Measurements from ENCODE around the gene COL16A1.

COL16A1 gene

DNA sequence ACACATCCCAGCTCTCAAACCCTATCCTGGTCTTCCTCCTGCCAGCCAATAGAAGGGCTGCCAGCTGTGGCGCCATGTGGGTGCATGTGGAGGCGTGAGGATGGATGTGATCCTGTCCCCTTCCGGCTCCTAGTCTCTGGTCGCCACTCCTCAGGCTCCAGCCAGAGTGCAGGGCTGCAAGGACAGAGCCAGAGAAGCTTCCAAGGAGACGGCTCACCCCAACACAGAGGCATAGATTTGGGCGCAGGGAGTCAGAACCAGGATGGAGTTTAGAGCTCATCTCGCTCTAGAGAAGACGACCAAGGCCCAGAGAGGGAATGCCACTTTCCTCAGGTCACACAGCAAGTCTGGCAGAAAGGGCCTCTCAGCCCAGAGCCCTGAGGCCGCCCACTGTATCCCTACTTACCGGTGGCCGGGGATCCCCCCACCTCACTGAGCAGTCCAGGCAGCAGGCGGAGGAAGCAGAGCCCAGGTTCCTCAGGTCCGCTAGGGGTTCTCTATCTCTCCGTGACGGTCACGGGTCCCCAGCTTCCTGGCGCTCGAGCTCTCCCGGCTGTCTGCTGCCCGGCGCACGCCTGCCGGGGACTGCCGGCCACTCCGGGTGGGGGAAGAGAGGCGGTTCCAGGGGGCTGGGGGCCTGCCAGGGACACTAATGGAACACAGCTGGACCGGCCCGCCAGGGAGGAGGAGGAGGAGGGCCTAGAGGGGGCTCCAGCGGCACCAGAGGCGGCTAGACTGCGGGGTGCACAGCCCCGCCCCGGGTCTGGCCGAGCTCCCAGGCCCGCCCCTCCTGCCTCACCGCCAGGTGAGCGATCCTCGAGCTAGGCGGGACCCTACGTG is at the start of gene COL16A1:
COL16A1 (minus strand) TSS at position 587 of the 840 bp plus-strand sequence. CDS start 1,824 bp downstream, outside the sequence.
- no peak for DNase-seq (ENCODE audit: low spot score)

DNA sequence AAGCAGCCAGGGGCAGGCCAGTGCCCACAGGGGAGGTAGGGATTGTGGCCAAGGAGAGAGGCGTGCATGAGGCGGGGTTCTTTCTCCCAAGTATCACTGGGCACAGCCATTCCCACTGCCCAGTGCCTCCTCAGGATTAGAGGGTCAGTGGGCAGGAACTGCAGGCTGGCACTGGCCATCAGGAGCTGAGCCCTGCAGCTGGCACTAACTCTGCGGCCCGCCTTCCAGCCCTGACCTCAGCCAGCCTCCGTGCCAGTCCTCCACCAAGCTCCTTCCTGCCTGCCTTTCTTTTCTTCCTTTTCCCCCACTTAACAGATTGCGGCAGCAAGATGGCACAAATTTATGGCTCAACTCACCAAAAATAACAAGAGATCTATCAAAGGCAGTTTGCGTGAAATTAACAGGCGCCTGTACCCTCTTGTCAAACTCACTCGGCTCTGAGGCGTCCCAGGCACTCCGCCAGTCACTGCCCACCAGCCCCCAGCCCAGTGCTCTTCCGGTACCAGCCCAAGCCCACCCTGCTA is 49.2 kb upstream of the COL16A1 start:
- DNase-seq (ENCODE audit: low spot score): no peak

DNA sequence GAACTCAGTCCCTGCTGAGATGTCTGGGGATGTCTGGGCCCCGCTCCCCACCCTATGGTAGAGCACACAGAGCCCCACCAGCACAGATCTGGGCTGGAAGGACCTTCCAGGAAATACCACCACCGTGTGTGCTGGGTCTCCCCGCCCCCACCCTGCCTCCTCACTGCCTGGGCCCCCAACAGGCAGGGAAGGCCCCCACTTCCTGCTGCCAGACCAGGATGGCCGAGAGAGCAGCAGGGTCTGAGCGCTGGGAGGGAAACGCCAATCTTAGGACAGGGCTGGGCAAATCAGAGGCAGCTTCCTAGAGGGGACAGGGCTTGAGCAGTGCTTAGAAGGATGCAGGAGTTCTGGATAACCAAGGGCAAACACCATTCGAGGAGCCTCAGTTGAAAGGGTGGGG is 48.4 kb upstream of the COL16A1 start:
- no peak for DNase-seq (ENCODE audit: low spot score)

DNA sequence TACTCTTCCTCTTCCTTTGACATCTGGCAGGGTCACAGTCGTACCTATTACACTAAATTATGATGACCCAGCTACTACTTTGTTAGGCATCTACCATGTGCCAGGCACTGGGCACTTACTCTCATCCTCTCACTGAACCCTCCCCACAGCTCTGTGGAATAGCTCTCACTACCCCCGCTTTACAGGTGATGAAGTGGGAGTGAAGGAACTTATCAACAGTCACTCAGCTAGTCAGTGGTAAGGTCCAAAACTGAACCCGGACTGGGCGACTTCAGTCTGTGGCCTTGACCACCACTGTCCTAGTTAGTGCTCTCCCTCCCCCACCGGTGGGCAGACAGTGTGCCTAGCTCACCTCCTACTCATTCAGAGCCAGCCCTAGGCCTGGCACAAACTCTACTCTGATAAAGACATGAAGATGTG is 48.0 kb upstream of the COL16A1 start:
- DNase-seq (ENCODE audit: low spot score): no peak

DNA sequence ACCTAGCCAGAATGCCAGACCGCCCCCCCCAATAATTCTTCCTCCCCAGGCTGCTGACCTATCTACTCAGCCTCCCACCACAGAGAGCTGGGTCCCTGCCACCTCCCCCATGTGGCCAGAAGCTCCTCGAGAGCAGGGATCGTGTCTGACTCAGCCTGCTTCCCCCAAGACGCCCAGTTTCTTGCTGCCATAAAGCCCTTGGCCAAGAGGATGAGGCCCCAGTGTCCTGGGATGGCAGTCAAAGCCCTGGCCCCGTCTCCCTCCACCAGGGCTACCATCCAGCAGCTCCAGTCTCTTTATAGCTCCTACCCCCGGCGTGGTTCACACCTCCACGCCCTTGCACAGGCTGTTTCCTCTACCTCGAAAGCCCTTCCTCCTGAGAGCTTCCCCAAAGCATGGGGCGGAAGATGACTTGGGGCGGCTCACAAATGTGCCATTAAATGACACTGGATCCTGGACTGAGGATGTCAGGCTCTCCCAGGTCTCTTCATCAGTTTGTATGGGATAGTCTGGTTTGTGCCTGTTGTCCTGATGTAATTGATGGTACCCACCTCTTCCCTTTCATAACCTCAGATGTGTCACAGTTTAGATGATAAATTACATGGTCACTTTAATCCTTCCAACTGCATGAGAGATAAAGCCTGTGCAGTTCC is 47.2 kb upstream of the COL16A1 start:
- no peak for DNase-seq (ENCODE audit: low spot score)

DNA sequence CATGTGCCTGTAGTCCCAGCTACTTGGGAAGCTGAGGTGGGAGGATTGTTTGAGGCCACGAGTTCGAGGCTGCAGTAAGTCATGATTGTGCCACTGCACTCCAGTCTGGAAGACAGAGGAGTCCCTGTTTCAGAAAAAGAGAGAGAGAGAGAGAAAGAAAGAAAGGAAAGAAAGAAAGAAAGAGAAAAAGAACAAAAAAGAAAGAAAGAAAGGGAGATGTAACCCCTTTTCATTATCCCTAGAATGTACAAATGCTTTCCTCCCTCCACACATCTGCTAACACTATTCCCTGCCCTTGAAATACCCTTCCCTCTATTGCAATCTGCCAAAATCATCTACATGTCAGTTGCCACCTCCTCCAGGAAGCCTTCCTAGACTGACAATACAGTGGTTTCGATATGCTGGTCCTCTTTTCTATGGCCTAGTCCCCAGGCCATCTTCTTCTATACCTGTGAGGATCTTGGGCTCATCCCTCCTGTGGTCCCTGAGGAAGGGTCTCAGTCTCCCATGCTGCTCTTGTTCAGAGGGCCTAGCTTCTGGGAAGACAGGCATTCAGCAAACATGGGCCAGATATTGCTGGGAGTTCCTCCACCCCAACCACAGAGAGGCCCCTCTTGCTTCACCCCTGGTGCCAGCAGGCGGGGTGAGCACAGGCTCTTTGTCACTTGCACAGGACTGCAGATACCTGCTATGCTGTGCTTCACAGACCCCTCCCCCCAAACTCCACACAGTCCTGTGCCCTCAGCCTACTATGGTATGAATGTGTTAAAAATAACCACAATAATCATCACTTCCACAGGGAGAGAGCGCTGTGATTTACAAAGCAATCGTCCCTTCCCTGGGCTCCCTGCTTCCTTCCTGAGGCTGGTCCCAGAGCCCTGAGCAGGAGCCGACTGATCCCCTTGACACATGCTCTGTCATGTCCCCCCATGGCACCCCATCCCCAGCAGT is 46.2 kb upstream of the COL16A1 start:
- no peak for DNase-seq (ENCODE audit: low spot score)

DNA sequence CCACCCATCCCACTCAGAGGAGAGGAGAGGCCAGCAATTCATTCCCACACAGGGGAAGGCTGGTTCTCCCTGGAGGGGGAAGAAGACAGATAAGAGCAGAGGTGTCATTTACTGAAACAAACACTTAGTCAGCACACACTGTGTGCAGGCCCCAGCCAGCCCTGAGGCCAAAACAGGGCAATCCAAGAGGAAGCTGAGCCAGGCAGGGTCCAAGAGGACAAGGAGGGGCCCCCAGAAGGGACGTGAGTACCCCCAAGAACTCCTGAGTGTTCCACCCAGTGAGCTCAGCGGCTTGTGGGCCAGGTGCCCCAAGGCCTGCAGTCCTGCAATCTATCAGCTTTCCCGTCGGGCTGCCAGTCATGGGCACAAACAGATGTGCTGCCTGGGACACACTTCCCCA is 44.5 kb upstream of the COL16A1 start:
- no peak for DNase-seq (ENCODE audit: low spot score)

DNA sequence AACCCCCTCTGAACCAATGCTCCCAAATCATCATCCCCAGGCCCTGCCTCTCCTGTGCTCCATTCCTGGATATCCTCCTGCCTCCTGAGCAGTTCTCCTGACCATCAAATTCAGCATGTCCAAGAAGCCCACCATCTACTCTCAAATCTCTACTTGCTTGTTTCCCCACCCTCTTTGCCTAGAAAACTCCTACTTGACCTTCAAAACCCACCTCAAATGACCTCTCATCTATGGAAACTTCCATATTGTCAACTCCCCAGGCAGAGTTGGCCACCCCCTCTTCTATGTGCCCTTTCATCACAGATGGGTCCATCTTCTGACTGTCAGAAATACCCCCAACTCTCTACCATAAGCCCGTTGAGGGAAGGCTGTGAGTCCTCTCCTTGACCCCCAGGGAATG is 43.5 kb upstream of the COL16A1 start:
- no peak for DNase-seq (ENCODE audit: low spot score)

DNA sequence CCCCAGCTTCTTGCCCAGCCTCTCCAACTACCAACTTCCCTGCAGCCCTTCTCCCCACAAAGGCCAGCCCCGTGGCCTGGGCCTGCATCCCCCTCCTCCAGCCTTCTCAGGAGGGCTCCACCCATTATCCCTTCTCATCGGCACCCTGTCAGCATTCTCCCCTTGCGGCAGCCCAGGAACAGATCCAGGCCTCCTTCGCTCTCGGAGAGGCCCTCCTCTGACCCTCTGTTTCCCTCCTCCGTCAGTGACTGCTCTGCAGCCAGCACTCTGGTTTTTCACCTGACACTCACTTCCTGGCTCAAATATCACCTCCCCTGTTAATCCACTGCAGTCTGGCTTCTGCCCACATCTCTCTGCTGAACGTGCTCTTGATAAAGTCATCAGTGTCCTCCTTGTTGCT is 42.9 kb upstream of the COL16A1 start:
- no peak for DNase-seq (ENCODE audit: low spot score)

DNA sequence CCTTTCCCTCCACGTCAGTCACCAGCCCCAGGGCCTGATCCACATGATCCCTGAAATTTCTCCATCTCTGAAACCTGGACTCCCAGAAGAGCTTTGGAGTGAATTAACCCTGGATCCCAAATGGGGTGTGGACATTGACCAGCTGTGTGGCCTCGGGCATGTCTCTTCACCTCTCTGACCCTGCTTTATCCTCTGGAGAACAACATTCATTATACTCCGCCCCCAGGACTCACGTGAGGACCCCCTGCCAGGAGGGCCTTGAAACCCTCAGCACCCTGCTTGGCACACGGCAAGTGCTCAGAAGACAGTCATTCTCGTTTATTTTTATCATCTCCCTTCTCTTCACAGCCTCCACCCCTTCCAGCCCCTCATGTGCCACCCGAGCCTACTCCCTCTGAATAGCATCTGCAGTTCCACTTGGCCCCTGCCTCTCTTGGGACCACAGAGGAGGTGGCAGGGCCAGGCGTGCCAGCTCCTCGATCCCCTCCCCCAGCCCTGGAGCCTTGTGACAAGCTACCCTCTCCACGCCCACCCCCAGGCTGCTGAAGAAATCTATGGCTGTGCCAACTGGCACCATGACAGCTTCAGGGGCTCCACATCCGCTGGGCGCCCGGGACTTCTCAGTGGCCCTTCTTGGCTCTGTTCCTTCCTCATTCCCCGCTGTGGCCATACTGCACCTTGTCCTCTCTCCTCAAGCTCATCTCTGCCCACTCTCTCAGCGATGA is 42.3 kb upstream of the COL16A1 start:
- DNase-seq (ENCODE audit: low spot score): no peak

DNA sequence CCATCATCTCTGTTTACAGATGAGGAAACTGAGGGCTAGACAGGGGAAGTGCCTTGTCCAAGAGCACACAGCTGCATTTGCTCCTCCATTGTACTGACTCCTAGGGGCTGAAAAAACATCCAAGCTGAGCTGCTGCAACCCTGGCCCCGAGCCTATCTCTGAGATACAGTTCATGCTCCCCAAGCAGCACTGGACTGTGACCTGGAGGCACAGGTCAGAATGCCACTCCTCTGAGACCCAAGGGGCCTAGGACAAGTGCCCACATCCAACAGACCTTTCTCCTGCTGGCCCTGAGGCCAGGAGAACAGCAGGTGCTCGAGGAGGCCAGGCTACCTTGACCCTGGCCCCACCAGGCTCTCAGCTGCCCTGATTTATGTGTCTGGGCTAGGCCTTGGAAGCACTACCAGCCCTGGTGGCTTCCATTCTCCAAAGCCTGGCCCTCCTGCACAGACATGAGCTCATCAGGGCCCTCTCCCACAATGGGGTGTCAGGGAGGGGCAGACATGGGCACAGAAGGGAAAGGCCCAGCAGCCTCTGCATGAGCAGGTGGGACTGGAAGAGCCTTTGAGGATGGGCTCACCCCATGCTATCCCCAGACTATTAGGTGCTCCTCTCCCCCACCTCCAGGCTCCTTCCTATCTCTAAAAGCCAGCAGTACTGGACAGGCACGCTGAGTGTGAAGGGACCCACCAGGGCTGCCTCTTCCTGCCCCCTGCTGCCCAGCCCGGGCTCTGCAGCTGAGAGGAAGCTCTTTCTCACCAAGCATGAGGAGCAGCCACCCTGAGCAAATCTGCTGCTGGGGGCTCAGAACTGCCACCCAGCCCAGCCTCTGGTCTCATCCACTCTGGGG is 41.5 kb upstream of the COL16A1 start:
- DNase-seq (ENCODE audit: low spot score): no peak

DNA sequence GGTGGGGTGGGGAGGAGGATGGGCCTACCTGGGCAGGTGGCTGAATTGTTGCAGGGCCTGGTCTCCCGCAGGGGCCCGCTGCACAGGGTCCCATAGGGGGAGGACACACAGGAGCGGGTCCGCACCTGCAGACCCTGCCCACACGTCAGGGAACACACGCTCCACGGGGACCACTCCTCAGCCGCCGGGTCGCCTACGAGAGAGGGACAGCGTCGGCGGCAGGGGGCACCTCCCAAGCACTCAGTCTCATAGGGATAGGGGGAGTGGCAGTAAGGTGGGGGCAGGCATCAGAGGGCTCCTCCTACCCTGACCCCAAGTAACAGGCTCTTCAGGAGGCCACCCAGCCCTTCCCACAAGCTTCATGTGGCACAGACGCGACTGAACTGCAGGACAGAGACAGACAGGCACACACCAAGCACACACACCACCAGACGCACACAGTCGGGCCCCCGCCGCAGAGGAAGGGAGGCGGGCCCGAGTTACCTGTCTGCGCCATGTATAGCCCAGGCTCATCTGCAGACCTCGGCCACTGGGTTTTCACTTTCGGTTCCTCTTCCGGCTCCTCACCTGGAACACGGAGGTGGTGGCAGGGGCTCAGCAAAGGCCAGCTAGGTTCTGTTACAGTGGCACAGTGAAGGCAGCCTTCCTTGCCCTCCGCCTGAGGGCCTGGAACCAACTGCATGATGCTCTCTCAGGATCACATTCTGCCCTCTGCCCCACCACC is 40.5 kb upstream of the COL16A1 start:
- no peak for DNase-seq (ENCODE audit: low spot score)

DNA sequence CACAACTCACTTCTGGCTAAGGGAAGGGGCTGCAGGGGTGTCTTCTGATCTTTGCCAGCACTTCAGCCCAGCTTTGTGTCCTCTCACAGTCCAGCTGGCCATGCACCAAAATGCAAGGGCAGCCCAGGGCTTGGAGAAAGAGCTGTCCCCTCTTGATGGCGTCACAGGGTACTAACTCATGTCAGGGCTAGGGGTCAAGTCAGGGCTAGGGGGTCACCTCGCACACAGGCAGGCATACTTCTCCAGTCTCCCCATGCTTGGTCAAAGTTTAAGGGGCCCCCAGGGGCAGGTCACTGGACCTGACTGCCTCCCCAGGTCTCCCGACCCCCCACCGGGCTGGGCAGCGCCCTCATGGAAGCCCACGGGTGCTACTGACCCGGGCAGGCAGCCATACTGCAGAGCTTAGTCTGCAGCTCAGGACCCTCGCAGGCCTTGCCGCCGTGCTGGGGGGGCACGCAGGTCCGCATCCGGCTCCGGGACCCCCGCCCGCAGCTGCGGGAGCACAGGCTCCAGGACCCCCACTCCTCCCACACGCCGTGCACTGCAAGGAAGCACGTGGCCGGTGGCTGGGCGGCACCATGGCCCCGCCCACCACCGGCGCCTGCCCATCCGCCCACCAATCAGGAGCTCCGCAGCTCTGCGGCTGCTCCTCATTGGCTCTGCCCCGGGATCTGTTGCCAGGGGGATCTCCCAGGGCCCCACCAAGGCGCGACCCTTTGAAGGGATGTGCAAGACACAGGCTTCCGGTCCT is 38.8 kb upstream of the COL16A1 start:
- no peak for DNase-seq (ENCODE audit: low spot score)

DNA sequence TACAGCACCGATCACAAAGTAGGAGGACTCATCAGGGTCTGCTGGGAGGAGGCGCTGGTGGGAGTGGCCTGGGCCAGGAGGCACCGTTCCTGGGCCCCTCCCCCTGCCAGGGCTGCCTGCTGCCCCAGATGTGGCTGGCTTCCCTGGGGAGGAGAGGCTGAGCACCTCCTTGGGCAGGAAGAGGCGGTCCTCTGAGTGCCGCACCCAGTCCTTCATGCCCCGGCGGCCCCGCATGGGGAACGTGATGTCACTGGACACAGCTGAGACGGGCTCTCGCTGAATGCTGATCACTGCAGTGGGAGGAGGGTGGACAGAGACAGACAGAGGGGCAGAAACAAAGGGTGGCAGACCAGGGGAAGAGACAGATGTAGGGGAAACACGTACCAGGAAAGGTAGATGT is 35.5 kb upstream of the COL16A1 start:
- DNase-seq (ENCODE audit: low spot score): no peak

DNA sequence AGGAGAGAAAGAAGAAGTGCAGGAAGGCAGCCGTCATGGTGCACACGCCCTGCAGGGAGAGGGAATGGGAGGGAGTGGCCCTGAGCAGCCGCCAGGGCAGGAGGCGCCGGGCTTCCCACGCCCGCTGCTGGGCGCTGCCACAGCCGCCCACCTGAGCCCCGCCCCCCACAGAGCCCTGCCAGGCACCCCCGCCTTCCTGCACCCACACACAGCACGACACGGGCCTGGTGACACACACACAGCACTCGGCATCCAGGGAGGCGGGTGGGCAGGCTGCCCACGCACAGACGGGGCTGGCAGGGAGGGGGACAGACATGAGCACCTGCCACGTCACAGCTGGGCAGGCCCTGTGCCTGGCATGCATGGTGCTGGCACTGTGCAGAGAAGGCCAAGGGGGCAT is 32.9 kb upstream of the COL16A1 start:
- DNase-seq (ENCODE audit: low spot score): no peak

DNA sequence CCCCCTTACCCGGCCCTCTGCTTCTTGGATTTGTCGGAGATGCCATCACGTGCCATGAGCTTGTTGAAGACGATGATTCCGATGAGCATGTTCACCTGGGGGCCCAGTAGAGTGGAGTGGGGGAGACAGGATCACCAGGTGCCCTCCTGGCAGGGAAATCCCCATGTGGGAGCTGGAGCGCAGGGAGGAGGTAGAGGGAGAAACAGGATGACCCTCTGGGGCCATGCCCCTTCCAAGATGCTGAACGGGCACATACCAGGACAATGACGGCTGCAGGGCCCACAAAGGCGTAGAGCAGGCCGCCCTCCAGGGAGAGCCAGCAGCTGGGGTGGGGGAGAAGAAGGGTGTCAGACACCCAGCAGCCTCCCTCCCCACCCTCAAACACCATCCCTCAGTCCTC is 31.8 kb upstream of the COL16A1 start:
- no peak for DNase-seq (ENCODE audit: low spot score)

DNA sequence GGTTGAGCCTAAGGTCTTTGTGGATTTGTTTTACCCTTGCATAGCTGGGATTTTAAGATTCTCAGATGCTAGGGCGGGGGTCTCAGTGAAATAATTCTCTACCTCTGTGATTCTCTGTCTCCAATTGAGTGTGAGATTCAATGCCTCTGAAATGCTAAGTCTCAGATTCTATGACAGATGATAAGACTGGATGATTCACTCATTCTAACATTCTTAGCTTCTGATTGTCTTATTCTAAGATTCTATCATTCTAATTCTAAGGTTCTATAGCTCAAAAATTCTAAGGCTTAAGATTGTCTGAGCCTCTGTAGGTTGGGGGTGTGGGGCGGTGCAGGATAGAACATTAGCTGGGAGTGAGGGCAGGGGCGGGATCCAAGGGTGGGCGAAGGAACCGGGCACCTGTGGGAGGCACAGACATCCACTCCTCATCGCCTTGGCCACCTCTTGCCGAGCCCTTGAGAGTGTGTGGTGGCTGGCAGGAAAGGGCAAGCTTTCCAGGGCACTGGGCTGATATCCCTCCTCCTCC is 30.8 kb upstream of the COL16A1 start:
- no peak for DNase-seq (ENCODE audit: low spot score)

DNA sequence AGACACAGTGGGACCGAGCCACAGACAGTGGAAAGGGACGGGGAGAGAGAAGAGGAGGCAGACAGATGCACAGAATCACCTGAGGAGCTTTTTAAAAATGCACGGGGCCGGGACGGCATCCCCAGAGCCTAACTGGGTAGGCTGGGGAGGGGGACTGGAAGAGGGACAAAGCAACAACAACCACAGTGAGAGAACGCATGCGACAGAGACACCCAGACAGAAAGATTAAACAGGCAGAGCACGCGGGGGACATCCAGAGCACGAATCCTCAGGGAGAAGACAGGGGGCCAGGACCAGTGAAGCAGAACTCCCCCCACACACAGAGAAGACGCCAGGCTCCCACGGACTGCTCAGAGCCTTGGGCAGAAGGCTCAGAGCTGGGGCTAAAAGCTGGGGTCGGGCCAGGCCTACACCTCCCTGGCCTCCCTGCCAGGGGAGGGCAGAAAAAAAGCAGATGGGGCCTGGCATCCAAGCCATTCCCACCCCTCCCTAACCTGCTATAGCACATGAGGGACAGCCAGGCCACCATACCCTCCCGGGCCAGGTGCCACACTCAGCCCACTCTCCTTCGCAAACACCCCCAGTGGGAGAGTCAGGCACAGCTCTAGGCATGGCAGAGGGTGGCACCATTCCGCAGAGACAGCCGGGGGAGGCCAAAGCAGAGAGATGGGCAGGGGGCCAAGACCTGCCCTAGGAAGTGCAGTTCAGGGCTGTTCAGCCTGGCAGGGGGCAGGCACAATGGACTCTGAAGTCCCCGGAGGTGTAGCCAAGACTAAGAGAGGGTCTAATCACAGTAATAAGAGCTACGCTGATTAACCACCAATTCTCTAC is 29.8 kb upstream of the COL16A1 start:
- DNase-seq (ENCODE audit: low spot score): no peak
